Chondrocyte (in vitro differentiated cells): ENCODE measurements around the gene EIF2B1. TPM values are rescaled to one million over a fixed set of nuclear protein-coding genes. Genes with fewer than 3 reads are reported as not detected.
A peak's percentile ranks its signal among the peaks of the same experiment; 100 is the strongest.

ENCODE experiments used
- DNase-seq: peaks from one replicate; pipeline ENCODE4 v3.0.0; 2021; ENCODE audit warnings: mixed read lengths, low spot score
- H3K27ac Mint-ChIP-seq: one replicate; pipeline ENCODE4 v1.8.0; 2021; ENCODE audit warnings: mild to moderate bottlenecking, moderate library complexity, mixed read lengths; ENCODE audit not compliant: unreplicated experiment
- H3K27me3 Mint-ChIP-seq: 2 replicates; pipeline ENCODE4 v1.8.0; 2021; ENCODE audit warnings: low read depth, mixed read lengths
- H3K36me3 Mint-ChIP-seq: 2 replicates; pipeline ENCODE4 v1.8.0; 2021; ENCODE audit warnings: low read depth, mixed read lengths
- H3K4me1 Mint-ChIP-seq: 2 replicates; pipeline ENCODE4 v1.8.0; 2021; ENCODE audit warnings: low read depth, mild to moderate bottlenecking, mixed read lengths
- H3K4me3 Mint-ChIP-seq: one replicate; pipeline ENCODE4 v1.8.0; 2021; ENCODE audit warnings: mild to moderate bottlenecking, moderate library complexity, mixed read lengths; ENCODE audit not compliant: unreplicated experiment
- H3K9me3 Mint-ChIP-seq: 2 replicates; pipeline ENCODE4 v1.8.0; 2021; ENCODE audit warnings: low read depth, mixed read lengths
- total RNA-seq: library from RNA; stranded (reverse); gene quantifications from 3 replicates; pipeline ENCODE4 v1.2.1, GENCODE V29; 2021
- TF ChIP-seq, protein P1 (sequence below): fragments of 200-600 bp; sonication (generic); IDR thresholded peaks from 2 replicates; pipeline ENCODE4 v1.5.0; 2021; ENCODE audit warnings: antibody characterized with exemption, mild to moderate bottlenecking, moderate library complexity

EIF2B1 gene
- total RNA-seq, 1 donor from 2014 or later, result 39.5 TPM

DNA sequence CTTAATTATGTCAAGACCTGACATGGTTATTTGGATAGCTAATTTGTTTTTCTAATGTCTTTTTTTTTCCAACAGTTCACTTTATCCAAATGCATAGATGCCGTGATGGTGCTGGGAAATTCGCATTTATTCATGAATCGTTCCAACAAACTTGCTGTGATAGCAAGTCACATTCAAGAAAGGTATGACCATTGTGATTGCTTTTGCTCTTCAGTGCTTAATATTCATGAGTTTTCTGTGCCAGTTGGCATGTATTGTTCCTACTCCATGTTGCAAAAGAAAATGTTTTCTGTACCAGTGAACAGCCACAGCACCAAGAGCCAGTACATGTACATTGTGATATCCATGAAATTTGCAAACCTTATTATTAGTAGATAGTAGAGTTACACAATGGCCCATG, 11.9 kb upstream of the EIF2B1 start:
- TF ChIP-seq, protein P1, sequence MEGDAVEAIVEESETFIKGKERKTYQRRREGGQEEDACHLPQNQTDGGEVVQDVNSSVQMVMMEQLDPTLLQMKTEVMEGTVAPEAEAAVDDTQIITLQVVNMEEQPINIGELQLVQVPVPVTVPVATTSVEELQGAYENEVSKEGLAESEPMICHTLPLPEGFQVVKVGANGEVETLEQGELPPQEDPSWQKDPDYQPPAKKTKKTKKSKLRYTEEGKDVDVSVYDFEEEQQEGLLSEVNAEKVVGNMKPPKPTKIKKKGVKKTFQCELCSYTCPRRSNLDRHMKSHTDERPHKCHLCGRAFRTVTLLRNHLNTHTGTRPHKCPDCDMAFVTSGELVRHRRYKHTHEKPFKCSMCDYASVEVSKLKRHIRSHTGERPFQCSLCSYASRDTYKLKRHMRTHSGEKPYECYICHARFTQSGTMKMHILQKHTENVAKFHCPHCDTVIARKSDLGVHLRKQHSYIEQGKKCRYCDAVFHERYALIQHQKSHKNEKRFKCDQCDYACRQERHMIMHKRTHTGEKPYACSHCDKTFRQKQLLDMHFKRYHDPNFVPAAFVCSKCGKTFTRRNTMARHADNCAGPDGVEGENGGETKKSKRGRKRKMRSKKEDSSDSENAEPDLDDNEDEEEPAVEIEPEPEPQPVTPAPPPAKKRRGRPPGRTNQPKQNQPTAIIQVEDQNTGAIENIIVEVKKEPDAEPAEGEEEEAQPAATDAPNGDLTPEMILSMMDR, result no peak
- Mint-ChIP-seq H3K9me3 (no peaks in the 10 kb centered on the region), H3K27me3 (no peaks in the 10 kb centered on the region), H3K27ac (no peak overlapping the region), H3K4me1 (no peaks in the 10 kb centered on the region), H3K36me3 (peaks cover 18% of the 10 kb centered on the region), H3K4me3 (no peak overlapping the region)
- DNase-seq, result no peak

DNA sequence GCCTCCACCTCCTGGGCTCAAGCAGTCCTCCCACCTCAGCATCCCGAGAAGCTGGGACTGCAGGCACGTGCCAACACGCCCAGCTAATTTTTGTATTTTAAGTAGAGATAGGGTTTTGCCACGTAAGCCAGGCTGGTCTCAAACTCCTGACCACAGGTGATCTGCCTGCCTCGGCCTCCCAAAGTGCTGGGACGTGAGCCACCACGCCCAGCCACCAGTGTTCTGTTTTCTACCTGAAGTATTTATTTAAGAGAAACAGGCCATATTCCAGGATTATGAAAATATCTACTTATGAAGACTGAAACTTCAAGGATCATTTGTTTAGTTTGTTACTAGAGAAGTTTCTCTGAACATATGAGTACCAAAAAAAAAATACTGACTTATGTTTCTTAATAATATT, 10.4 kb upstream of the EIF2B1 start:
- H3K9me3 Mint-ChIP-seq, result no peaks in the 10 kb centered on the region
- peaks cover 18% of the 10 kb centered on the region for H3K36me3 Mint-ChIP-seq
- H3K27me3 Mint-ChIP-seq, result no peaks in the 10 kb centered on the region
- H3K4me1 Mint-ChIP-seq, result no peaks in the 10 kb centered on the region
- H3K27ac Mint-ChIP-seq, result no peak overlapping the region
- H3K4me3 Mint-ChIP-seq, result no peak overlapping the region
- DNase-seq, result no peak
- TF ChIP-seq, protein P1, result no peak

DNA sequence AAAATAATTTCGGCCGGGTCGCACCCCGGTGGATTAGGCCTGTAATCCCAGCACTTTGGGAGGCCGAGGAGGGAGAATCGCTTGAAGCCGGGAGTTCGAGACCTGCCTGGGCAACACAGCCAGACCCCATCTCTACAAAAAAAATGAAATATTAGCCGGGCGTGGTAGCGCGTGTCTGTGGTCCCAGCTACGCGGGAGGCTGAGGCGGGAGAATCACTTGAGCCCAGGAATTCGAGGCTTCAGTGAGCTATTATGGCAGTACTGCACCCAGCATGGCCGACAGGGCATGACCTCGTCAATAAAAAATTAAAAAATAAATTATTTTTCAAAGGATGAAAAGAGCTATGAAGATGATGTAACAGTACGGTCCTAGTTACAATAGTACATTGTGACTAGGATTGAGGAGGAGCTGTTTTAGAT, 666 bp upstream of the EIF2B1 start:
- DNase-seq, result no peak
- TF ChIP-seq, protein P1, result no peak
- Mint-ChIP-seq H3K4me3 (peak overlapping the region; percentile 98), H3K4me1 (peaks cover 21% of the 10 kb centered on the region), H3K9me3 (no peaks in the 10 kb centered on the region), H3K36me3 (peaks cover 9% of the 10 kb centered on the region), H3K27ac (peak overlapping the region; percentile 96), H3K27me3 (no peaks in the 10 kb centered on the region)

DNA sequence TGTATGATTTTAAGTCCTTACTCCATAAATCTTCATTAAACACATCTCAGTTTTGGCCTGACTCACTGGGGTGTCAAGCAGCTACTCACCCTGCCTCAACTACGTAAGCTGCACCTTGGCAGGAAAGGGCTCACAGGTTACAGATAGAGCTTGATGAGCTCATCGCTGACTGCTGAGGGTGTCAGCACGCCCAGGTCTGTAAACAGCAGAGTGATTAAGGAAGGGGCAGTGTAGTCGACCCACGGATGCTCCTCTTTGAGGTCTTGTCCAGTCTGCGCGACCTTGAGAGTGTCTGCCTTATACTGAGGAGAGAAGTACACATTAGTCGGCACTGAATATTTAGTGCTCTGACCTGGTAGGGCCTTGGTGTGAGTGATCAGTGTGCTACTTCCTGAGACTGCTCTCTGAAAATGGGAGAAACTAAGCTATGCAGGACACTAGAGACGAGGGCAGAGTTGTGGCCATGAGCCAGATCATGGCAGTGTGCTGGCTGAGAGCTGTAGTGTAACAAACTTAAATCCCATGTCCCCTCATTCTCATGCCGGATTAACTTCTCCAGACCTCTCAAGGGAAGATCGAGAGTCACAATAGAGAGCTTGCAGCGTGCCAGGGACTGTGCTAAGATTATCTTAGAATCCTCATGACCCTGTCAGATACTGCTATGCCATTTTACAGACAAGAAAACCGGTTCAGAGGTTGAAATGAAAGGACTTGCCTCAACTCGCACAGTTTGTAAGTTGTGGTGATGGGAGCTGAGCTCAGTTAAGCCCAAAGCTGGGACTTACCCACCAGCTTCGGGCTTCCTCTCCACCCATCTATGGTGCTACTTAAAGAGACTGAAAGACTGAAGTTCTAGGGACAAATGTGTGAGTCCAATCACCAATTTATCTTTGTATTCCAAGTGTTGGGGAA, 11.6 kb downstream of the EIF2B1 start:
- Mint-ChIP-seq H3K27ac (peak overlapping the region; percentile 5), H3K4me3 (no peak overlapping the region), H3K27me3 (no peaks in the 10 kb centered on the region), H3K9me3 (no peaks in the 10 kb centered on the region), H3K36me3 (peaks cover 43% of the 10 kb centered on the region), H3K4me1 (peaks cover 6% of the 10 kb centered on the region)
- no peak for DNase-seq
- TF ChIP-seq, protein P1, result no peak

DNA sequence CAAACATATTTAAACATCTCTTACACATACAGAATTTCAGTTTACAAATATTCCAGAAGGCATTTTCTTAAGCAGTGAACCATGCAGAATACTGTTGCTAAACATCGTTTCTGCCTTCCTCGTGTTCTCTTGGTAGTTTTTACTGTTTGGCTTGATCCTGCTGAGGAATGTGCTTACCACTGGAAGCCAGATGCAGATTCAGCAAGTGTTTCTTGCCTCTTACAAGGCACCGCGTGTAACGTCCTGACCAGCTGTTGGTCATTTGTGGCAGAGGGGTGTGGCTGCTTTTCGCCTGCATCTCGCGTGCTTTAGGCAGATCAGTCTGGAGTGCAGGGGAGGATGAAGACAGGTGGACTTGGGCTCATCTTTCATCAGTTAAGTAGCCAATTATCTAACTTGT, 12.4 kb downstream of the EIF2B1 start:
- H3K9me3 Mint-ChIP-seq, result no peaks in the 10 kb centered on the region
- DNase-seq, result no peak
- TF ChIP-seq, protein P1, result no peak
- no peak overlapping the region for H3K4me3 Mint-ChIP-seq
- H3K4me1 Mint-ChIP-seq, result peaks cover 6% of the 10 kb centered on the region
- H3K27me3 Mint-ChIP-seq, result no peaks in the 10 kb centered on the region
- peaks cover 36% of the 10 kb centered on the region for H3K36me3 Mint-ChIP-seq
- no peak overlapping the region for H3K27ac Mint-ChIP-seq
